Subcutaneous adipose tissue (tissue), 4 donors: Measurements from ENCODE around the gene CTU2. TPM values are rescaled to one million over a fixed set of nuclear protein-coding genes. Genes with fewer than 3 reads are reported as not detected.

ENCODE experiments used
- total RNA-seq, 4 donors: library from RNA; depleted of rRNA; stranded (reverse); fragments of >200 nt; gene quantifications; one replicate each; pipeline ENCODE4 v1.1.0, GENCODE V29; 2016
- TF ChIP-seq, protein P1 (sequence below): fragments of 450-650 bp; IDR thresholded peaks from one replicate; pipeline ENCODE4 v1.5.1; 2016; ENCODE audit warnings: low read depth, mild to moderate bottlenecking, control low read depth, antibody characterized with exemption, moderate library complexity

Gene CTU2
- total RNA-seq, 4 donors from 2014 or later = 3.2 to 6.0 (median 4.8) TPM

DNA sequence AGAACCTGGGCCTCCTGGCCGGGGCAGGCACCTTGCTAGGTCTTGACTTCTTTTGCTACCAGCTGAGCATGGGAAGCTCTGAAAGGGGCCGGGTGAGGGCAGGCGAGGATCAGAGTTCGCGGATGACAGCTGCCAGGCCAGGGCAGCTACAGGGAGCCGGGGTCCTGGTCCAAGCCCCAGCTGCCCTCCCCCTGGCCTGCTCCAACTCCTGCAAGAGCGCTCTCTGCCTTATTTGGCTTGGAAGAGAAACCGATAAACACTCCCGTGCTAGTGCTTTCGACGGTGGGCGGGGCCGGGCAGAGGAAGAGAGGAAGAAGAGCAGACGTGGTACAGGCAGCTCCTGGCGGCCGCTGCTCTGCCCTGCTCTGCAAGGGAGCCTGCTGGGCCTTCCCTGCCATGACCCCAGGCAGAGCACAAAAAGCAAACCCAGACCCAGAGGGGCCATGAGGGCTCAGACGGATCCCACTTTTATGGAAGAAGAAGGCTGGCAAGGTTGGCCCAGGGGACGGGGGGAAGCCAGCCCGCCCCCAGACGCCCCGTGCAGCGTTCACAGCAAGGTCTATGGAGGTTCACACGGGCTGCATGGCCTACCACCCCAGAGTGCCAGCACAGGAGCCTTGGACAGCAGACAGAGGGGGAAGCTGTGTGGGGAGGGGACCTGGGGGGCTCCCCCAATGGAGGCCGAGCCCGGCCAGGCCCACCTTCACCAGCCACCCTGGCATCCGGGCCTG is 53.1 kb downstream of the CTU2 start:
- TF ChIP-seq, protein P1, sequence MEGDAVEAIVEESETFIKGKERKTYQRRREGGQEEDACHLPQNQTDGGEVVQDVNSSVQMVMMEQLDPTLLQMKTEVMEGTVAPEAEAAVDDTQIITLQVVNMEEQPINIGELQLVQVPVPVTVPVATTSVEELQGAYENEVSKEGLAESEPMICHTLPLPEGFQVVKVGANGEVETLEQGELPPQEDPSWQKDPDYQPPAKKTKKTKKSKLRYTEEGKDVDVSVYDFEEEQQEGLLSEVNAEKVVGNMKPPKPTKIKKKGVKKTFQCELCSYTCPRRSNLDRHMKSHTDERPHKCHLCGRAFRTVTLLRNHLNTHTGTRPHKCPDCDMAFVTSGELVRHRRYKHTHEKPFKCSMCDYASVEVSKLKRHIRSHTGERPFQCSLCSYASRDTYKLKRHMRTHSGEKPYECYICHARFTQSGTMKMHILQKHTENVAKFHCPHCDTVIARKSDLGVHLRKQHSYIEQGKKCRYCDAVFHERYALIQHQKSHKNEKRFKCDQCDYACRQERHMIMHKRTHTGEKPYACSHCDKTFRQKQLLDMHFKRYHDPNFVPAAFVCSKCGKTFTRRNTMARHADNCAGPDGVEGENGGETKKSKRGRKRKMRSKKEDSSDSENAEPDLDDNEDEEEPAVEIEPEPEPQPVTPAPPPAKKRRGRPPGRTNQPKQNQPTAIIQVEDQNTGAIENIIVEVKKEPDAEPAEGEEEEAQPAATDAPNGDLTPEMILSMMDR = no peak

DNA sequence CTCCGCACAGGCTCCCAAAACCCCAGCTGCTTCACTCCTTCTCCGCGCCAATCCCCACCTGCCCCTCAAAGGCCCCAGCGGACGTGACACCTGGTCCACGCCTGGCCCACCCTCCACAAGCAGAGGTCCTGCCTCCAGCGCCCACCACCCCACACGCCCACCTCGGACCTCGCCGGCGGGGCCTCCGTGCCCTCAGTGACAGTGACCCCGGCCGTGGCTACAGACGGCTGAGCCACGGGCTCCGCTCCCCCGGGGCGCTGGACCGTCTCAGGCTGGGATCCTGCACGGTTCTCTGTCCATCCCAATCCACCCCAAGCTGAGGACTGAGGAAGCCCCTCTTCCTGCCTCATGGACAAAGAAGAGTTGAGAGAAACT is 53.7 kb downstream of the CTU2 start:
- TF ChIP-seq, protein P1 = no peak

DNA sequence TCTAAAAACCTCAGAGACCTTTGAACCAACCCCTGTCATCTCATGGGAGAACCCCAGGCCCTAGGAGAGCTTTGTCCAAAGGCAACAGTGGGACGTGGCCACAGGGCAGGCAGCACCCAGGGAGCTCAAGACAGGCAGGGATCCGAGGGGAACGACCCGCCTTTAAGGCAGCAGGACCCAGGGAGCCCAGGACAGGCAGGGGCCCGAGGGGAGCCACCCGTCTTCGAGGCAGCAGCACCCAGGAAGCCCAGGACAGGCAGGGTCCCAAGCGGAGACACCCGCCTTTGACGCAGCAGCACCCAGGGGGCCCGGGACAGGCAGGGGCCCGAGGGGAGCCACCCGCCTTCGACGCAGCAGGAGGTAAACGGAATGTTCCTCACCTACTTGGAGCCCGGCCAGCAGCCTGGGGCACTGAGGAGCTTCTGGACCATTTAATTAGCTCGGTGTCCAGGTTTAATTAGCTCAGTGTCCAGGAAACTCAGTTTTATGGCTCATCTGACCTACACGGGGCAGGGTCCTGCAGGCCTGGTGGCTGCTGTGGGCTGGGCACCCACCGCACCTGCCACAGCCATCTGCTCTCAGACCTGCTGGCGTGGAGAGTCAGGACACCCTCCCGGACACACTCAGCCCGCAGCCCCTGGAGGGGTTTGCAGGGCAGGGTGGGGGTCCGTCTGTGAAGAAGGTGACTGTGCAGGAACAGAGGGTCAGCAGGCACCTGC is 54.3 kb downstream of the CTU2 start:
- TF ChIP-seq, protein P1 = no peak

DNA sequence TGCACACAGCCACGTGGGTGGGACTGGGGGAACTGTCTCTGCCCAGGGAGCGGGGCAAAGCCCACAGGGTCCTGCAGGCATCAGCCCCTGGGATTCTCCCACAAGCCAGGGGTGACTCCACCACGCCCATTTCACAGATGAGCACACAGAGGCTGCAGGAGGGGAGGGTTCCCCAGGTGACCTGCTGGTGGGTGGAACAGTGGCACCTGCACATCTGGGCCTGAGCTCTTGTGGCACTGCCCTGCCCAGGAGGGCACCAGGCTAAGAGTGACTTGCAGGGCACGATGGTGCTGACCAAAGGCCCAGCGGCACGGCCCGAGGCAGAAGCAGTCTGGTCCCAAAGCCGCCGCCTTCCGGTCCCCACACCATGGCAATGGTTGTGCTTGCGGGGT is 54.8 kb downstream of the CTU2 start:
- TF ChIP-seq, protein P1 = no peak

DNA sequence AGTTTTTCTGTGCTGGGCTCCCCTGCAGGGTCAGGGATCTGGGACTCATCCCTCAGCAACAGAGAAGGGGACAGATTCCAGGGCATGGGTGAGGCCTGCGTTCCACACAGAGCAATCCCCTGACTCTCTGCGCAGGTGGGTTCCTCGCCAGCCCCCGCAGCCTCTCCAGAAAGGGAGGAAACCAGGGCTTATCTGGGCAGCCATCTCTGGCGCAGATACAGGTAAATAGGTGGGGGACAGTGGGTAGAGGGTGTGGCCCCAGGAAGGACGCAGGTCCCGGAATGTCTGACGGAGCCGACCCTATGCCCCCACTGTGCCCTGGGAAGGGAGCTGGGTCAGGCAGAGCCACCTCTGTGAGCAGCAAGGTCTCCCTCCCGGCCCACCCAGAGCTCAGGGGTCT is 55.5 kb downstream of the CTU2 start:
- TF ChIP-seq, protein P1 = no peak

DNA sequence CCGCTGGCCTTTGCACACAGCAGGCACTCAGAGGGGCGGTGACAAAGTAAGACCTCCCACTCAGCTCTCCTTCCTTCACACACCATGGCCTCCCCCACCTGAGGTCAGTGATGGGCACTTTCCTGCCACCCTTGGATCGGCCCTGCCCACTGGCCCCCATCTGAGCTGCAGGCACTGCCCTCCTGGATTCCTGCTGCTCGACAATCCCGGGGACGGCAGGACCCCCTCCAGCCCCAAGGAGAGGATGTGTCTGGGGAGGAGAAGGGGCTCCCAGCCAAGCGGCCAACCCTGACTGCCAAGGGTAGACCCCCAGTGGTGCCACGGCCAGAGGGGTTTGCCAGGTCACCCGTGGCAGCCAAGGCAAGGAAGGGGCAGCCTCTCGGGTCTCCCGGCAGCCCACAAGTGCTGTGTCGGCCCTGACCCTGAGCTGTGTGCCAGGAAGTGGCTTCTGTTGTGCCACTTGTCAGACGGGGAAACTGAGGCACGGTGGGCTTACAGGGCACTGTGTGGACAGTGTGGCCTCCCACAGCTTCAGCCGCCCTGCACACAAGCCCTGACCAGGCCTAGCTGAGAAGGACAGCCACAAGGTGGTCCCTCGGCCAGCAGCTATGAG is 56.1 kb downstream of the CTU2 start:
- TF ChIP-seq, protein P1 = no peak

DNA sequence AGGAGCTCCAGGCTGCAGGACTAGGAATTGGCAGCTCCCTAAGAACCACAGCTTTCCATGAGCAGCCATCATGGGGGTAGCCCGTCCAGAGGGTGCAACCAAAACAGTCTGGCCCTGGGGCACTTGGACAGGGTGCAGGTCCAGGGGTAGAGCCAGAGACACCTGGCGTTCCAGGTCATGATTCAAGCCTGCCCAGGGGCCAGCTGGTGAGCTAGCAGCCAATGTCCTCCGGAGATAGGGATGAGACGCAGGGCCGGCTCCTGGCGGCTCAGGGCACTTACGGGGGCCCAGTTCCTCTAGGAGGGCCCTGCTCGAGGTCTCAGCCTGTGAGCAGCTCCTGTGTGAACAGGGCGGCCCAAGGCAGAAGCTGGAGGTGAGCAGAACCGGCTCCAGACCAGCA is 56.6 kb downstream of the CTU2 start:
- TF ChIP-seq, protein P1 = no peak
